ENCODE results near the gene SLC6A7.

The SLC6A7 gene

GRCh38 chr5:150188146-150188842 lies 1.6 kb upstream of the SLC6A7 start:
- in situ Hi-C loops (cut with MboI; ENCODE audit: low sequenced_read_pairs), result no loop called here

- in situ Hi-C loops (cut with MboI; ENCODE audit: low sequenced_read_pairs), result no loop called here
Measured at GRCh38 chr5:150189326-150189725, 536 bp upstream of the SLC6A7 start.

- in situ Hi-C loops (cut with MboI; ENCODE audit: low sequenced_read_pairs), result no loop called here
Measured at GRCh38 chr5:150190503-150190979, 679 bp downstream of the SLC6A7 start.

- in situ Hi-C loops (cut with MboI; ENCODE audit: low sequenced_read_pairs), result no loop called here
Measured at GRCh38 chr5:150190987-150191386, 1.1 kb downstream of the SLC6A7 start.

DNA sequence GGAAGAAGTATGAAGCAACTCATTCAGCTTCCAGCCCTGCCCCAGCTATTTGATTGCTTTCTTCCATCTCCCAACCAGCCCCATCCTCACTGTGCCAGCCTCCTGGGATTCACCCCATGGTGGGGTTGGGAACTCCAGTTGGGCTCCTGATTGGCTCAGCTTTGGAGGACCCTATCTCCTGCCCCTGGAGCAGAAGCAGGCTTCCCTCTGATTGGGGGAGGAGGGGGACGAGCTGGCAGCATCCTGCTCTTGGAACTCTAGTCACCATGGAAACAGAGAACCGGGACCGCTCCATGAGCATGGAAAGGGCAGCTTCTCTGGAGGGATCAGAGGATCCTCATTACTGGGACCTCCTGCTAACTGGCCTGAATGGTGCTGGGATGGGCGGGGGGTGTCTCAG lies 2.6 kb downstream of the SLC6A7 start:
- in situ Hi-C loops (cut with MboI; ENCODE audit: low sequenced_read_pairs), result no loop called here

- in situ Hi-C loops (cut with MboI; ENCODE audit: low sequenced_read_pairs), result no loop called here
Measured at GRCh38 chr5:150195736-150196485, 6.0 kb downstream of the SLC6A7 start.

GRCh38 chr5:150196514-150196913 lies 6.7 kb downstream of the SLC6A7 start:
- in situ Hi-C loops (cut with MboI; ENCODE audit: low sequenced_read_pairs), result no loop called here

- in situ Hi-C loops (cut with MboI; ENCODE audit: low sequenced_read_pairs), result no loop called here
Measured at GRCh38 chr5:150196986-150197385, 7.1 kb downstream of the SLC6A7 start.

- in situ Hi-C loops (cut with MboI; ENCODE audit: low sequenced_read_pairs), result no loop called here
Measured at GRCh38 chr5:150197476-150197875, 7.6 kb downstream of the SLC6A7 start.

- in situ Hi-C loops (cut with MboI; ENCODE audit: low sequenced_read_pairs), result loop anchor here (25.0 kb wide), 1 partner anchor 165 kb away; no protein-coding TSS in a partner anchor
Measured at GRCh38 chr5:150202501-150202900, 12.6 kb downstream of the SLC6A7 start.

- in situ Hi-C loops (cut with MboI; ENCODE audit: low sequenced_read_pairs), result loop anchor here (25.0 kb wide), 1 partner anchor 167 kb away; no protein-coding TSS in a partner anchor
Measured at GRCh38 chr5:150203832-150204589, 14.1 kb downstream of the SLC6A7 start.

DNA sequence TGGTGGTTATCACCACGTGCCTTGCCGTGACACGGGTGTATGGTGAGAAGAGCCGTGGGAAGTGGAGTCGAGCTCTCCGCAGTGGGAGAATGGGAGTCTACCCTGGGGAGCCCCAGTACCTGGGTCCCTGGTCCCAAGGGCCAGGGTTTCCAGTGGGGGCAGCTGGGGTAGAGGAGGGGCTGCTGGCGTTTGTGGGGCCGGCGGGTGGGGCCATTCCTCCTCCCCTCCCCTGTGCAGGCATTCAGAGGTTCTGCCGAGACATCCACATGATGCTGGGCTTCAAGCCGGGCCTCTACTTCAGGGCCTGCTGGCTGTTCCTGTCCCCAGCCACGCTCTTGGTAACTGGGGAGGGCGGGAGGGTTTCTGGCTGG lies 14.7 kb downstream of the SLC6A7 start:
- in situ Hi-C loops (cut with MboI; ENCODE audit: low sequenced_read_pairs), result loop anchor here (25.0 kb wide), 1 partner anchor 167 kb away; no protein-coding TSS in a partner anchor

DNA sequence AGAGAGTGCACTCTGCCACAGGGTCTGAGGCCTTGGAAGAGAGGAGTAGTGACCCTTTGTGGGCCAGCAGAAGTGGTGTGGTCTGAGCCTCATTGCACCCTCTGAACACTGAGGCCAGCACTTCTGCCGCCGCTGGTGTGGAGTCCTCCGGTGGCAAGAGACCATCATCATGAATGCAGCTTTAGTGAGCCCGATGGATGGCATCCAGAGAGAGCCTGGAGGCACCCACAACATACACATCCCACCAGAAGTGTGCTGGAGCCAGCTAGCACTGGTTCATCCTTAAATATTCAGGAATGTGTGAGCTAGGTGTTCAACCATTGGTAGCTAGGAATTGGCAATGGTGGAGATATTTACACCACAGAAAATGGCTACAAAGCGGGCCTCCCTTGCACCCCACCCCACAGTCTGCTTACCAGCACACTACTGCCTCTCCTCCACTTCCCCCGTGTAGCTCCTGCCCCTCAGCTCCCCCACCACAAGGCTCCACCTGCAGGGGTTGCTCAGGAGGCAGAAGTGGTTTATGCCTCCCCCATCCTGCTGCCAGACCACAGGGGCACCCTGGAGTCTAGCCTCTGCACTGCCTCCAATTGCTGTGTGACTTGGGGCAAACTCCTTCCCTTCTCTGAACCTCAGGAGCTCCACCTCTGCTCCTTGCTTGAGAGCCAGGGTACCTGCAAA lies 16.4 kb downstream of the SLC6A7 start:
- in situ Hi-C loops (cut with MboI; ENCODE audit: low sequenced_read_pairs), result loop anchor here (25.0 kb wide), 1 partner anchor 169 kb away; no protein-coding TSS in a partner anchor

GRCh38 chr5:150206779-150207115 lies 16.9 kb downstream of the SLC6A7 start:
- in situ Hi-C loops (cut with MboI; ENCODE audit: low sequenced_read_pairs), result loop anchor here (25.0 kb wide), 1 partner anchor 169 kb away; no protein-coding TSS in a partner anchor

DNA sequence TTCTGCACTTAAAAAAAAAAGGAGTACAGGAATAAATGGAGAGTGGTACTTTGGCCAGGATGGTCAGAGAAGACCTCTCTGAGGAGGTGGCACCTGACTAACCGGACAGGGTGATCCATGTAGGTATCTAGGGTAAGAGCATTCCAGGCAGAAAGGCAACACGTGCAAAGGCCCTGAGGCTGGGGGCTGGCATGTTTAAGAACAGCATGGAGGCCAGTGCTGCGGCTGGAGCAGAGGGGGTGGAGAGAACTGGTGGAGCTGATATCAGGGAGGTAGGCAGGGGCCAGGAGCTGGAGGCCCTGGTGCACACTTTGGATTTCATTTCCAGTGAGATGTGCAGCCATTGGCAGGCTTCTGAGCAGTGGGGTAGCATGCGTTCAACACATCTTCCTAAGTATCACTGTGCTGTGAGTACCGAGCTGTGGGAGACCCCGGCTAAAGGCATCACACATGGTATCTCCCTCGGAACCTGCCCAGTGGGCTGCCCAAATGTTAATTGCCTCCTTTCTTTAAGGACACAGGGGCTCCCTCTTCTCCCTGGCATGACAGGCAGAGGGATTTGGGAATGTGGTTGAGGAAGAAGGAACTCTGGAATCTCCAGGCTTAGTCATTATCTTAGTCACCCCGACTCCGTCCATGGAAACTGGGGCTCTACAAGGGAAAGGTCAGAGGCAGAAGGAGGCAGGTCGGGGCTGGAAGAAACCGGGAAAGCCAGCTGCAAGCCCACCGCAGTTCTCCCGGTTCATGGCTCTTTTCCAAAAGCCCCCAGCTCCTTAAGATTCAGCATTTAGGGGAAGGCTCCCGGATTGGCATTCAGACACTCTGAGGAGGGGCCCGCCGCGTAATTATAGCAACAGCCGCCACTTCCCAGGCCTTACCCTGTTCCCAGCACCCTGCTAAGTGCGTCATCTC lies 18.6 kb downstream of the SLC6A7 start:
- in situ Hi-C loops (cut with MboI; ENCODE audit: low sequenced_read_pairs), result loop anchor here (25.0 kb wide), 1 partner anchor 171 kb away; no protein-coding TSS in a partner anchor

DNA sequence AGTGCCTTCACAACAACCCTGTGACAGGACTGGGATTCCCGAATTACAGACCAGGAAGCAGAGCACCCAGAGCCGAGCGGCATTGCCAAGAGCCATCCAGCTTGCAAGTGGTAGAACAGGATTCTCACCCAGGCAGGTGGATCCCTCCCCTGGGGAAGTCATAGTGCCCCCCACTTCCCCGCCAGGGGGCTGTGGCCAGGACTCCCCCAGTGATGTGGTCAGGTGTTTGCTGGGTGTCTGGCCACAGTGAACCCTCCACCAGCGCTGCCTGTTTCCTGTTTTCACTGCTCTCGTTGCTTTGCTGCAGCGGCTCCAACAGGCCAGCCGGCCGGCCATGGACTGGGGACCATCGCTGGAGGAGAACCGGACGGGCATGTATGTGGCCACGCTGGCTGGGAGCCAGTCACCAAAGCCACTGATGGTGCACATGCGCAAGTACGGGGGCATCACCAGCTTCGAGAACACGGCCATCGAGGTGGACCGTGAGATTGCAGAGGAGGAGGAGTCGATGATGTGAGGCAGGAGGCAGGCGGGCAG lies 19.3 kb downstream of the SLC6A7 start:
- in situ Hi-C loops (cut with MboI; ENCODE audit: low sequenced_read_pairs), result loop anchor here (25.0 kb wide), 1 partner anchor 172 kb away; no protein-coding TSS in a partner anchor

GRCh38 chr5:150210644-150211043 lies 20.8 kb downstream of the SLC6A7 start:
- in situ Hi-C loops (cut with MboI; ENCODE audit: low sequenced_read_pairs), result loop anchor here (25.0 kb wide), 1 partner anchor 173 kb away; no protein-coding TSS in a partner anchor

DNA sequence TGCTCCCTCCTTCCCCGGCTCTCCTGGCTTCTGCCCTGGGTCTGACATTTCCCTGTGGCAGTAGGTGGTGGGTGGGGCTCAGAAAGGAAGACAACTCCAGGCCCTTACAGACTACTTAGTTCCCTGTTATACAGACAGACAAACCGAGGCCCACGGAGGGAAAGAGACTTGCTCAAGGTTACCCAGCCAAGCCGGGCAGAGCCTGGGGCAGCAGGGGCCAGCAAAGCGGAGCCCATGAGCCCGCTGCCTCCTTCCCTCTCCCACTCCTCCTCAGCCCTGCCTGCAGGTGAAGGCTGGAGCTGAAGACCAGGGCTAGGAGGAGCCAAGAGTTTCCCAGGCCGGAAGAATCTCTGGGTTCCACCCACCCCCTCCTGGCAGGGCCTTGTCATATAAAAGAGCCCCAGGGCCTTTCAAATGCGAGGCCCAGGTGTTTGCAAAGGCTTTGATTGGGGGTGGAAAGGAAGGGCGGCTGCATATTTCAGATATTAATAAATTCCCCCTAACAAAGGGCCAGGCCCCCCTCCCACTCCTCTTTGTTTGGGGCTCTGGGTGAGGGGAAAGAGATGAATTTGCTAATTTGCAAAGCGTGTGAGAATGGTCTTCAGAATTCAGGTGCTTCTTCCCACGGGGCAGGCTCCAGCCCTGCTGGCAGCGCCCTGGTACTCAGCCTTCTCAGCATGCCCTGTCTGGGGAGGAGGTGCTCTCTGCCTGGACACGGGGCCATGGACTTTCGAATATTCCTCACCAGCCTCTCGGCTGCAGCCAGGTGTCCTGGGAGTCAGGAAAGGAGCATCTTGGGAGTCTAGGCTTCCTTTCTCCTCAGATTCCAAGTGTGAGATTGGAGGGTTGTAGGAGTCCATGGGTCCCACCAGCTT lies 21.5 kb downstream of the SLC6A7 start:
- in situ Hi-C loops (cut with MboI; ENCODE audit: low sequenced_read_pairs), result loop anchor here (25.0 kb wide), 1 partner anchor 174 kb away; no protein-coding TSS in a partner anchor
